Vagina (tissue), 2 donors: ENCODE measurements around the gene PHLDA2.

Source experiments
- CTCF ChIP-seq, 3 experiments: fragments of 450-650 bp in 2 of 3; fragments of 200-600 bp in 1 of 3; sonication (generic) in 1 of 3; IDR thresholded peaks; one replicate each; pipeline ENCODE4 v1.5.1; 2017 to 2019; ENCODE audit warnings: antibody characterized with exemption in 3 of 3, mild to moderate bottlenecking in 2 of 3, moderate library complexity in 2 of 3
- POLR2AphosphoS5 ChIP-seq, 2 donors: sonication (generic); formaldehyde crosslinking; IDR thresholded peaks; one replicate each; pipeline ENCODE4 v1.9.0; 2017; ENCODE audit warnings: antibody characterized with exemption in 2 of 2, mild to moderate bottlenecking in 2 of 2, low read depth in 1 of 2; ENCODE audit not compliant: insufficient read depth in 1 of 2

- no peak for TF ChIP-seq CTCF (IDR thresholded peaks at IDR 0.05)
- no peak for TF ChIP-seq POLR2AphosphoS5 (IDR thresholded peaks at IDR 0.05; ENCODE audit: insufficient read depth in 1 of 2, low read depth in 1 of 2)
Observed at GRCh38 chr11:2880646-2881045, 48.6 kb downstream of the PHLDA2 start.
